HG03439 (cell line): Measurements from ENCODE around the gene FARS2.
A peak's percentile ranks its signal among the peaks of the same experiment; 100 is the strongest.

Source experiments
- ATAC-seq: cut with Tn5 transposase; IDR thresholded peaks from one replicate; pipeline ENCODE4 v1.9.1; 2021; ENCODE audit warnings: mild to moderate bottlenecking, moderate library complexity; ENCODE audit not compliant: unreplicated experiment

FARS2 gene

DNA sequence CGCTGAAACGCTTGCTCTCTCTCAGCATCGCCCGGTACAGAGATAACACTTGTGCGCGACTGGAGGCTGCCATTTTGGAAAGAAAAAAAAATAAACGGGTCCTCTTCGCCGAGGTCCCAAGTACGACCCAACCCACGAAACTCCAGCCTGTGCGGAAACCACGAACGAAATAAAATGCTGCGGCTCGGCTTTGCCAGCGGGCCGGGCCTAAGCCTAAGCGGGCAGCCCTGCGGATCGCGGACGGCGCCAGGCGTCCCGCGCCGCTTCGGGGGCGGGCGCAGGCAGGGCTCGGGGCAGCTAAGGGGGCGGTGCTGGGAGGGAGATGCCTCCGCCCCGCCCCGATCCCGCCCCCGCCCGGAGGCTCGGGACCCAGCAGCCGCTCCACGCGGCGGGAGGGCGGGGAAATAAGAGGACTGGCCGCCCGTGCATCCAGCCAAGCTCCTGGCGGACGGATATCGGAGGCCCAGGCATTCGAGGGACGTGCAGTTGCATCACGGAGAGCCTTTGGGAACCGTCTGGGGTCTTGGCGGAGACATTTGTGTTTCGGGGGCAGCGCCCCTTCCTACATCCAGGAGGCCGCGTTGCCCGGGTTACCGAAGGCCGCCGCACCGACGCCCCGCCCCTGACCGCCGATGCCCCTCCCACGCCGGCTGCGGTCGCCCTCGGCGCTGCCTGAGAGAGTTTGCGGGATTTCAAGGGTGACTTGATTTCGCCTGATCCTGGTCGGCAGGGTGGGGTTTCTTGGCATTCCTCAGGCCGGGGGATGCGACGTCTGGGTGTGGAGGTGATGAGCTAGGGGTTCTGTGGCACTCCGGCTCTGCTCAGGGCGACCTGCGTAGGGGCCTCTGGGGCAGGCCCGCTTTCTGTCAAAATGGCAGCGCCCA lies at the start of gene FARS2, which contains the start of gene LYRM4:
FARS2 (plus strand) TSS at position 853 of the 884 bp plus-strand sequence.
LYRM4 (minus strand) TSS at position 290 of the 884 bp plus-strand sequence; CDS start at position 73, 217 bp downstream.
- ATAC-seq = peak; percentile 82

- no peak for ATAC-seq
These were observed 47.5 kb upstream of the FARS2 start for GRCh38 chr6:5213836-5214235.

DNA sequence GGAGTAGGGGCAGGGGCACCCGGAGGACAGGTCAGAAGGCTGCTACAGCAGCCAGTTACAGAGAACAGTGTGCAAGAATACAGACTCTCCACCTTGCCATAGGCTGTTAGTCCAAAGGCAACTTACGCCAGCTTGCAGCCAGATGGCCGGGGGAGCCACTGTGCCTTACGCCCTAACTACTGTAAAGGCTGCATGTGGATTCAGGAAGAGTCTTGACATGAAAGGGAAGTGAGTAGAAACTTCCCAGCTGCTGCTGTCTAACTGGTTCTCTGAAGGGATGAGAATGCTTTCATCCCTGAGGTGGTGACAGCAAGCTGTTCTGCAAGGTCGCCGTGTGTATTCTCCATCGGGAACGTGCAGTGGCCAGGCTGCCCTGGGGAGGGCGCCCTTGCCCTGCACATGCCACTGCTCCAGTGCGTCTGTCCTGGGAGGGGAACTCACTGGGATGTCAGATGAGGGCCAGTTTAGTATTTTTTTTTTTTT lies 46.7 kb upstream of the FARS2 start:
- ATAC-seq = no peak

- ATAC-seq = no peak
These were observed 46.2 kb upstream of the FARS2 start for GRCh38 chr6:5215159-5215558.

GRCh38 chr6:5215799-5216198 lies 45.5 kb upstream of the FARS2 start:
- no peak for ATAC-seq

DNA sequence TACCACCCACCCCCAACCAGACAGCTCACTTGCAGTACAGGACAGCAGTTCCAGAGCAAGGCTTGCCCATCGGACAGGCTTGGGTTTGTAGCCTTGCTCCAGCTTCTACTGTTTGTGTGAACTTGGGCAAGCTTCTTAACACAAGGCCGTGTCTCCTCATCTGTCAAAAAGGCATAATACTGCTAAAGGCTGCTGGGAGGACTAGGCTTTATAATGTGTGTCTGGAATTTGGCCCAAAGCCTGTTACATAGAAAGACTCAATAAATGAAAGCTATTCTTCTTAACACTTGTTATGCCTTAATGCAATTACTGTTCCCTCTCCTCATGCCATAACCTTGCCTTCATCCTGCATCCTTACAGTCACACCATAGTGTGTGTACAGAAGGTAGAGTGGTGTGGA lies 44.0 kb upstream of the FARS2 start:
- ATAC-seq = no peak

GRCh38 chr6:5219011-5219691 lies 42.2 kb upstream of the FARS2 start:
- ATAC-seq = no peak

DNA sequence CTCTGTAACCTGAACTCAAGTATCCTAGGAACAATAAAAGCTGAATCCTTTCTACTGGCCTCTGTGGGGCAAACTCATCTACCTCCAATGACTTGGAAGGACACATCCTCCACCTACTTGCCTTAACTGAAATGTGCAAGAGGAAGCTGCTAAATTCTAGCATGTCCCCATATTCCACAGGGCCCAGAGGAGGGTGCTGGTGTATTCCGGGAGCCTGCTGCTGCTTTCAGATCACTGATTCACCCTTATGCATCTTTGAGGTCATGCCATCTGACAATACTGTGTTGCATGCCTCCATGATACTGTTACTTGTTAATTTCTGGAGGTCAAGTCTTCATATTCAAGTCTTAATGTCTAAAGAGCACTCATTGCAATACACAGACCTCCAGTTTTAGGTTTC lies 40.9 kb upstream of the FARS2 start:
- no peak for ATAC-seq

DNA sequence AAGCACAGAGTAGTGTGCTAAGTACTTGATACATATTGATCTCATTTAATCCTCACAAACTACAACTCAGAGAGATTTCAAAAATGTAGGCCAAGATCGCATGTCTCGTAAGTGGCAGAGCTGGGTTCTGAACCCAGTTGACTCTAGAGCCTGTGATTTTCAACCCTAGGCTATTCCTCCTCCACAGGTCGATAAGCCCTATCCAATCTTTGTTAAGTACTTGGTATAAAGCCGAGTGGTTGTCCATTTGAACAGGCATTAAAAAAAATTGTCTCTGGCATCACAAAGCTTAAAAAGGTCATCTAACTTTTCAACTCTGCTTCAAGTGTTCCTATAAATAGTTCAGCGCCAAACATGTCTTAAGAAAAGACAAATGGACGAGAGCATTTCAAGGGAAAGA lies 38.0 kb upstream of the FARS2 start:
- ATAC-seq = no peak

DNA sequence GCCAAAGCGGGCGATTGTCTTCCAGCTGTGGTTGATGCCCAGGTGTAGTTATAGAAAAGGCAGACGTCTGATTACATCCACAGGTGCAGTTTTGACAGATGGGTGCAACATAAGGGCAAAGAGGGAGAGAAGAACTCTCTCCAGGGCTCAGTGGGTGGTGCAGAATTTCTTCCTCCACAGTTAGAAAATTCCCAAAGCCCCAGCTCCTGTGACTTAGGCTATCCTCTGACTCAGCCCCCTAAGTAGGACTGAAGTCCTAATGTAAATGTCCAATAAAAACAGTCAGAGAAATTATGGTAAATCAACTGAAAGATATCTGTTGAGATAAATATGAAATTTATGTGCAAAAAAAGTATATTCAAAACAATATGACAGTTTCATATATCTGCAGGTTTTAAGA lies 32.0 kb upstream of the FARS2 start:
- no peak for ATAC-seq

DNA sequence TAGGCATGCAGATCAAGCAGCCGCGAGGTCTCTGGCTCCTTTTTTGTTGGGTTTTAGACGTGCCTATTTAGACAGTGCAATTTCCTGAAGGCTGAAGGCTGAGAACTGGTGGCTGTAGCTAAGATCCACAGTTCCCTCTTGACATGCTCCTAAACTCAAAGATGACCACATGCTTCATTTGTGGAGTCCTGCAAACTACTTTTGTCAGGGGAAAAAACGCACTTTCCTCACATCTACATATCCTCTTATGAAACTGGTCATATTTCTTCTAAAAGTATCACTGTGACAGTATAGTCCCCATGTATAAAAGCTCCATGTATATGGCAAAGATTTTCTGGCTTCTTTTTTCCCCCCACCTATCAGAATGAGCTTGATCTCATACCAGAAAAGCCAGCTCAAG lies 31.2 kb upstream of the FARS2 start:
- ATAC-seq = no peak

DNA sequence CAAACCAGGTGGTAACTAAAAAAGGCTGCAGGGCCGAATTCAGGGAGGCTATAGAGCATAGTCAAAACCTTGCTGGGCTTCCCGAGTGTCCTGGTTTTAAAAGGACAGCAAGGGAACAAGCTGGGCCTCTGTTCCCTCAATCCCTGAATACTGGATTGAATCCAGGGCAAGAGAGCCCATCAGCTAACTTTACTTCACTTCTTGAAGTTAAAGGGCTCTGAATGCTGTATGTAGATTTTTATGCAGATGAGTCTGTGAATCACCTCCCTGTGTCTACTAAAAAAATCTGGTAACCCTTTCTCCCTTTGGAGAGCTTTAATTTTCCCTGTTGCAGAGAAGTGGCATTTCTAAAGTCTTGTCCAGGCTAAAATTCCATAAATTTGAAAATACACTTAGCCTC lies 30.0 kb upstream of the FARS2 start:
- no peak for ATAC-seq

DNA sequence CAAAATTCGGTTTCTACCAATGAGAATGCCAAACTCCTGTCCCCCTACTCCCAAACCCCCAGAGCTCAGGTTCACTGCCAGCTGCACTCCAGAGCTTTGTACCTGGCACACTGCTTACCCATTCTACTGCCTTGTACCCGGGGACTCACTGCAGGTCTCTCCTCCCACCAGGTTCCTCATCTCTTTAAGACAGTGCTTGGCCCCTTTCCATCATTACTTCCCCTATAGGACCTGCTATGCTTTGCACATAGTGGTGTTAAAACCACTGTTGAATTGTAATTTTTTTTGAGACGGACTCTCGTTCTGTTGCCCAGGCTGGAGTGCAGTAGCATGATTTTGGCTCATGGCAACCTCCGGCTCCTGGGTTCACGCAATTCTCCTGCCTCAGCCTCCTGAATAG lies 26.4 kb upstream of the FARS2 start:
- no peak for ATAC-seq

- no peak for ATAC-seq
These were observed 25.5 kb upstream of the FARS2 start for GRCh38 chr6:5235830-5236229.

DNA sequence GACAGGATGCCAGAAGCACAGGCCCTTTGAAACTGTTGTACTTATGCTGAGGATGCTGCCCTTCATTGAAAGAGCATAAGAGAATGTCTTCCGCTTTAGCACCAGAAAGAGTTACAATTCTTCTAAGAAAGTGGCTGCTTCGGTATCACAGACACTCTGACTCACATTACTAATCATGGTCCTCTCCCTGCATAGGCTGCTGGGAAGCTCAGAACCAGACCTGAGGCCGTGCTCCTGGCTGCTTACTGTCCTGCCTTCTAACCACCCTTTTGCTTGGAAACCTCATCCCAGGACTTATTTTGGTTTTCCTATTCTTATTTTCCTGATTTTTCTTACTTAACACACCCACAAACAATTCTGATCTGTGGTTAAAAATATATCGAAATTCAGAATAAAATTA lies 23.5 kb upstream of the FARS2 start:
- ATAC-seq = no peak

DNA sequence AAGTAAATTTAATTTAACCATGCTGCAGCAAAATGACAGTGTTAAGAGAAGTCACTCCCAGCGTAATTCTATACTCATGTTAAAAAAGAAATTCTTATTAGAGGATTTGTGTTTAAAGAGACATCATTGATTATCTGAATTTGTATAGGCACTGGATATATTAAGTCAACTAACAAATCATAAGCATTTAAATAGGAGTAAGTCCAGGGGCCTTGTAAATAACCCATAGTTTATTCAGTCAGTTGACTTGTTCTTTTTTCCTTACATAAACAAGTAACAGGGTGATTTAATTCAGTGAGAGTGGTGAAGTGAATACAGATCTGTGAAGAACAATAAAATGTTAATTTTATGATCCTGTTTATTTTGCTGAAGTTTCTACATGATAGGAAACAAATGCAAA lies 23.0 kb upstream of the FARS2 start:
- no peak for ATAC-seq

DNA sequence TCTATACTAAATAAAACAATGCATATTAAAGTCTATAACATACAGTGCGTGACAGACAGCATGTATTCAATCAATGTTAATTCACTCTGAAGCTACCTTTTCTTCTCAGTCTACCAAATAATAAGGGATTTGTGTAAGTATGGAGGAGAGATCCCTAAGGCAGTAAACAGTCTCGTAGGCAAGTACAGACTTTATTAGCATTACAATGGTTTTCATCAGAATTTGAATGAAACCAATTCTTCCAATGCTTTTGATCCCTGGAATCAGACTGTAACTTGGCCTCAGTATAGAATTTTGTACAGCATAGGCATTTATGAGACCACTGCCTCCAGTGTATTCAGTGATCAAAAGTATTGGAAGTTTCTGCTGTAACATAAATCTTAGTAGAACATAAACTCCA lies 20.1 kb upstream of the FARS2 start:
- ATAC-seq = no peak

GRCh38 chr6:5243069-5243468 lies 18.2 kb upstream of the FARS2 start:
- ATAC-seq = no peak

- ATAC-seq = no peak
These were observed 14.9 kb upstream of the FARS2 start for GRCh38 chr6:5246141-5247097.

- no peak for ATAC-seq
These were observed 14.1 kb upstream of the FARS2 start for GRCh38 chr6:5247201-5247600.
